ENCODE results near the gene KNSTRN. TPM values are rescaled to one million over a fixed set of nuclear protein-coding genes. Genes with fewer than 3 reads are reported as not detected.

Gene KNSTRN
- total RNA-seq, 2 experiments from 2014 or later: 2.8 to 3.0 TPM

DNA sequence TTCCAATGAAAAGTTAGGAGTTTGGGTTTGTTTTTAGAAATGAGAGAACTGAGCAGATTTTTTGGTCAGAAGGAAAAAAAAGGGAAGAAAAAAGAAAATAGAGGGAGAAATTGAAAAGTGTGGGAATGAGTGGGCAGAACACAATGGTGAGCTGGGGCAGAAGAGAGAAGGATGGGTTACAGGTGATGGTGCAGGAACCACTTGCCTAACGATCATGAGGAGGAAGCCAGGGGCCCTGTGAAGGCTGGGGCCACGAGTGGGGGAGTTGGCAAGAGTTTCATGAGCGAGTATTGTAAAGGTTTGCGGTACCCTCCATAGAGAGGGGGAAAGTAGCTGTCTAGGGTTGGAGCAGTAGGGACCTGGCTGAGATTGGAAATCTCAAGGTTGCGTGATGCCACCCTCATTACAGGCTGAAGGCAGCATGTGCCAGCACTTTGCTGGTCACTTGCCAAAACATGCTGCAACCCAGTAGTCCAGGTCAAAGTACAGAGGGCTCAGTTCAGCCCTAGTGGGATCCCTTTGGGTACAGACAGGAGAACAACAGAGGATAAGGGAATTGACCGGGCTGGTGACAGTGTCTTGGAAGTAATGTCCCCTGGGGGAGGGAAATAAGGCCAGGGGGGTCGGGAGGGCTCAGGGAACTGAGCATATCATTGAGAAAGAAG is 29.7 kb downstream of the KNSTRN start:
- TF ChIP-seq, protein P1, sequence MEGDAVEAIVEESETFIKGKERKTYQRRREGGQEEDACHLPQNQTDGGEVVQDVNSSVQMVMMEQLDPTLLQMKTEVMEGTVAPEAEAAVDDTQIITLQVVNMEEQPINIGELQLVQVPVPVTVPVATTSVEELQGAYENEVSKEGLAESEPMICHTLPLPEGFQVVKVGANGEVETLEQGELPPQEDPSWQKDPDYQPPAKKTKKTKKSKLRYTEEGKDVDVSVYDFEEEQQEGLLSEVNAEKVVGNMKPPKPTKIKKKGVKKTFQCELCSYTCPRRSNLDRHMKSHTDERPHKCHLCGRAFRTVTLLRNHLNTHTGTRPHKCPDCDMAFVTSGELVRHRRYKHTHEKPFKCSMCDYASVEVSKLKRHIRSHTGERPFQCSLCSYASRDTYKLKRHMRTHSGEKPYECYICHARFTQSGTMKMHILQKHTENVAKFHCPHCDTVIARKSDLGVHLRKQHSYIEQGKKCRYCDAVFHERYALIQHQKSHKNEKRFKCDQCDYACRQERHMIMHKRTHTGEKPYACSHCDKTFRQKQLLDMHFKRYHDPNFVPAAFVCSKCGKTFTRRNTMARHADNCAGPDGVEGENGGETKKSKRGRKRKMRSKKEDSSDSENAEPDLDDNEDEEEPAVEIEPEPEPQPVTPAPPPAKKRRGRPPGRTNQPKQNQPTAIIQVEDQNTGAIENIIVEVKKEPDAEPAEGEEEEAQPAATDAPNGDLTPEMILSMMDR (IDR thresholded peaks at IDR 0.05): no peak
- Histone ChIP-seq H3K36me3 (ENCODE audit: insufficient read depth, low read length) (peaks cover 75% of the 10 kb centered on the region), H3K27ac (ENCODE audit: low read depth in 1 of 2, low read length in 2 of 2) (no peak overlapping the region), H3K9me3 (ENCODE audit: control insufficient read depth in 1 of 2, insufficient read depth in 1 of 2, low read length in 2 of 2) (no peaks in the 10 kb centered on the region), H3K4me1 (ENCODE audit: insufficient read depth, low read length) (no peaks in the 10 kb centered on the region), H3K4me3 (ENCODE audit: low read length) (no peak overlapping the region), H3K27me3 (ENCODE audit: control insufficient read depth in 1 of 2, insufficient read depth in 2 of 2, low read length in 2 of 2) (no peaks in the 10 kb centered on the region)
- no peak for ATAC-seq (ENCODE audit: poor library complexity)
- H3K27me3 Mint-ChIP-seq: no peaks in the 10 kb centered on the region
- H3K27ac Mint-ChIP-seq: no peak overlapping the region
- POLR2A ChIA-PET: interaction anchor here (0.6 kb wide), 1 partner anchor 274 kb away, joined by 3 read pairs; no protein-coding TSS in a partner anchor
- intact Hi-C loops (cut with DNase I, micrococcal nuclease): loop anchor here in 1 of 2 experiments (10.0 kb wide), 1 partner anchor 627 kb away; the partner anchor contains the start of gene FSIP1
- no peak overlapping the region for H3K4me3 Mint-ChIP-seq
- H3K36me3 Mint-ChIP-seq (ENCODE audit: low read depth): peaks cover 78% of the 10 kb centered on the region
- CTCF ChIA-PET: interaction anchor here (1.4 kb wide), 1 partner anchor 10 kb away, joined by 5 read pairs; no protein-coding TSS in a partner anchor
- no peak for DNase-seq
- peaks cover 14% of the 10 kb centered on the region for H3K4me1 Mint-ChIP-seq (ENCODE audit: low read depth)
- no peaks in the 10 kb centered on the region for H3K9me3 Mint-ChIP-seq

DNA sequence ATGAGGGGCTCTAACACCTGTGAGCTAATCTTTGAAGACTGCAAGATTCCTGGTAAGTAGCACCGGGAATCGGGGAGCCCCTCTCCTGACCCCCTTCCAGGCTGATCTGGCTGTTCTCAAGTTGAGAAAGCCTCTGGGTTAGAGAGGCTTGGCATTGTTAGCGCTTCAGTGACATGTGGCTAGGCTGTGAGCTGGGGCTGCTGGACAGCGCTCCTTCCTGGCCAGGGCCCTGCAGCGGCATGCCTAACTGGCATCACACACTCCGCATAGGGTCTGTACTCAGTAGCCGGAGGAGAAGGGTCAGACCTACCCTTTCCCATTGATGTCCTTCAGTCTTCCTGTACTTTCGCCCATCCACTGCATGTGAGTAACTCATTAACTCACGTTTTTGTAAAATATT is 30.5 kb downstream of the KNSTRN start:
- Histone ChIP-seq H3K27ac (ENCODE audit: low read depth in 1 of 2, low read length in 2 of 2) (no peak overlapping the region), H3K4me1 (ENCODE audit: insufficient read depth, low read length) (no peaks in the 10 kb centered on the region), H3K36me3 (ENCODE audit: insufficient read depth, low read length) (peaks cover 72% of the 10 kb centered on the region), H3K27me3 (ENCODE audit: control insufficient read depth in 1 of 2, insufficient read depth in 2 of 2, low read length in 2 of 2) (no peaks in the 10 kb centered on the region), H3K4me3 (ENCODE audit: low read length) (no peak overlapping the region), H3K9me3 (ENCODE audit: control insufficient read depth in 1 of 2, insufficient read depth in 1 of 2, low read length in 2 of 2) (no peaks in the 10 kb centered on the region)
- DNase-seq (no peak), ATAC-seq (ENCODE audit: poor library complexity) (no peak)
- Mint-ChIP-seq H3K36me3 (ENCODE audit: low read depth) (peaks cover 76% of the 10 kb centered on the region), H3K27ac (no peak overlapping the region), H3K27me3 (no peaks in the 10 kb centered on the region), H3K4me3 (no peak overlapping the region), H3K9me3 (no peaks in the 10 kb centered on the region), H3K4me1 (ENCODE audit: low read depth) (peaks cover 6% of the 10 kb centered on the region)
- CTCF ChIA-PET: interaction anchor here (1.4 kb wide), 1 partner anchor 9 kb away, joined by 5 read pairs; no protein-coding TSS in a partner anchor
- POLR2A ChIA-PET: interaction anchor here (0.6 kb wide), 1 partner anchor 275 kb away, joined by 3 read pairs; no protein-coding TSS in a partner anchor
- intact Hi-C loops (cut with DNase I, micrococcal nuclease): loop anchor here in 1 of 2 experiments (10.0 kb wide), 1 partner anchor 628 kb away; the partner anchor contains the start of gene FSIP1
- TF ChIP-seq, protein P1 (IDR thresholded peaks at IDR 0.05): no peak

DNA sequence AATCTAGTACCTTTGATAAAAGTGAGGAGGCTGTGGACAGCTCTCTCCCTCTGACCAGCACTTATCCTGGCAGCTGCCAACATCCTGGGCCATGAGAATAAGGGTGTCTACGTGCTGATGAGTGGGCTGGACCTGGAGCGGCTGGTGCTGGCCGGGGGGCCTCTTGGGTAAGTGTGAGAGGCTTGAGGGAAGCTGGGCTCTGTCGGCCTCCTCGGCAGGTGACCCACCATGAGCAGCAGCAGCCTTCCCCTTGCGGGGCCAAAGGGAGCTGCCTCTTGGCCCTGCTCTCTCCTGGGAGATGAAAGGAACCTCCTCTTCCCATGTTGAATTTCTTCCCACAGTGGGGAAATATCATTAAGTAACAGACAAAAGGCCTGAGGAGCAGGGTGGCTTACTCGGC is 32.3 kb downstream of the KNSTRN start:
- Mint-ChIP-seq H3K4me3 (no peak overlapping the region), H3K36me3 (ENCODE audit: low read depth) (peaks cover 66% of the 10 kb centered on the region), H3K27ac (no peak overlapping the region), H3K9me3 (no peaks in the 10 kb centered on the region), H3K4me1 (ENCODE audit: low read depth) (no peaks in the 10 kb centered on the region), H3K27me3 (no peaks in the 10 kb centered on the region)
- H3K9me3 ChIP-seq (ENCODE audit: control insufficient read depth in 1 of 2, insufficient read depth in 1 of 2, low read length in 2 of 2): no peaks in the 10 kb centered on the region
- TF ChIP-seq, protein P1 (IDR thresholded peaks at IDR 0.05): no peak
- POLR2A ChIA-PET: no interaction called here
- intact Hi-C loops (cut with DNase I, micrococcal nuclease): loop anchor here in 1 of 2 experiments (10.0 kb wide), 1 partner anchor 630 kb away; the partner anchor contains the start of gene FSIP1
- H3K4me1 ChIP-seq (ENCODE audit: insufficient read depth, low read length): no peaks in the 10 kb centered on the region
- no peaks in the 10 kb centered on the region for H3K27me3 ChIP-seq (ENCODE audit: control insufficient read depth in 1 of 2, insufficient read depth in 2 of 2, low read length in 2 of 2)
- DNase-seq (no peak), ATAC-seq (ENCODE audit: poor library complexity) (no peak)
- H3K36me3 ChIP-seq (ENCODE audit: insufficient read depth, low read length): peaks cover 66% of the 10 kb centered on the region
- H3K4me3 ChIP-seq (ENCODE audit: low read length): no peak overlapping the region
- H3K27ac ChIP-seq (ENCODE audit: low read depth in 1 of 2, low read length in 2 of 2): no peak overlapping the region
- CTCF ChIA-PET: no interaction called here
